HEK293T (cell line): ENCODE data around the gene BPTF.

Experiments
- BHLHE40 ChIP-seq: fragments of 450-650 bp; IDR thresholded peaks from 2 replicates; pipeline ENCODE4 v1.6.1; 2016; ENCODE audit warnings: mild to moderate bottlenecking, moderate library complexity, borderline replicate concordance
- ELF4 ChIP-seq: fragments of 450-650 bp; IDR thresholded peaks from 2 replicates; pipeline ENCODE4 v1.6.1; 2017; ENCODE audit warnings: antibody characterized with exemption
- FOXM1 ChIP-seq: fragments of 450-650 bp; IDR thresholded peaks from 2 replicates; pipeline ENCODE4 v1.6.1; 2017; ENCODE audit warnings: mild to moderate bottlenecking, borderline replicate concordance
- HDGF ChIP-seq: fragments of 450-650 bp; IDR thresholded peaks from 2 replicates; pipeline ENCODE4 v1.6.1; 2017; ENCODE audit warnings: antibody characterized with exemption, borderline replicate concordance
- LEF1 ChIP-seq: fragments of 450-650 bp; IDR thresholded peaks from 2 replicates; pipeline ENCODE4 v1.6.1; 2017; ENCODE audit warnings: mild to moderate bottlenecking, borderline replicate concordance
- NFRKB ChIP-seq: fragments of 450-650 bp; IDR thresholded peaks from 2 replicates; pipeline ENCODE4 v1.6.1; 2016; ENCODE audit warnings: mild to moderate bottlenecking, moderate library complexity
- SP1 ChIP-seq: fragments of 450-650 bp; IDR thresholded peaks from 2 replicates; pipeline ENCODE4 v1.6.1; 2017
- SUZ12 ChIP-seq: fragments of 450-650 bp; IDR thresholded peaks from 2 replicates; pipeline ENCODE4 v1.6.1; 2016; ENCODE audit warnings: mild to moderate bottlenecking
- ZNF384 ChIP-seq: fragments of 450-650 bp; IDR thresholded peaks from 2 replicates; pipeline ENCODE4 v1.6.1; 2016

GRCh38 chr17:67841992-67842391, 16.7 kb downstream of the BPTF start:
- TF ChIP-seq FOXM1 (no peak), ELF4 (no peak), SP1 (no peak), ZNF384 (no peak), HDGF (no peak), SUZ12 (no peak), LEF1 (no peak), BHLHE40 (no peak), NFRKB (no peak)
